Stimulated activated CD4-positive, alpha-beta T cell treated with anti-CD3 and anti-CD28 coated beads, Interleukin-1b, Interleukin-23, amount 100 ng/mL, for 1 hour (primary cell): Measurements from ENCODE around the gene PIP5KL1.
A peak's percentile ranks its signal among the peaks of the same experiment; 100 is the strongest.

ENCODE experiments used
- DNase-seq, 2 donors: peaks; one replicate each; pipeline ENCODE4 v3.0.0-alpha.2; 2020; ENCODE audit warnings: low read depth in 2 of 2

PIP5KL1 gene

GRCh38 chr9:127929625-127929979 lies 975 bp downstream of the PIP5KL1 start:
- DNase-seq: no peak

GRCh38 chr9:127928676-127929624 lies 1.6 kb downstream of the PIP5KL1 start:
- DNase-seq: no peak

- DNase-seq: no peak
These were observed 2.4 kb downstream of the PIP5KL1 start for GRCh38 chr9:127927988-127928675.

GRCh38 chr9:127927201-127927987 lies 3.2 kb downstream of the PIP5KL1 start:
- DNase-seq: peak; percentile 55 to 62

- no peak for DNase-seq
These were observed 3.7 kb downstream of the PIP5KL1 start for GRCh38 chr9:127926906-127927200.

- DNase-seq: no peak
These were observed 4.3 kb downstream of the PIP5KL1 start for GRCh38 chr9:127925959-127926905.

- no peak for DNase-seq
These were observed 5.7 kb downstream of the PIP5KL1 start for GRCh38 chr9:127924736-127925444.

- DNase-seq: no peak
These were observed 6.8 kb downstream of the PIP5KL1 start for GRCh38 chr9:127923771-127924170.

- no peak for DNase-seq
These were observed 7.5 kb downstream of the PIP5KL1 start for GRCh38 chr9:127923046-127923445.

- DNase-seq: peak in 1 of 2 donors; percentile 66
These were observed 8.9 kb downstream of the PIP5KL1 start for GRCh38 chr9:127921557-127922120.

GRCh38 chr9:127920794-127921193 lies 9.8 kb downstream of the PIP5KL1 start:
- no peak for DNase-seq

GRCh38 chr9:127919253-127919815 lies 11.2 kb downstream of the PIP5KL1 start:
- no peak for DNase-seq

GRCh38 chr9:127918183-127919107 lies 12.1 kb downstream of the PIP5KL1 start:
- DNase-seq: no peak

- no peak for DNase-seq
These were observed 13.0 kb downstream of the PIP5KL1 start for GRCh38 chr9:127917603-127918002.

- DNase-seq: peak; percentile 92 to 99
These were observed 13.6 kb downstream of the PIP5KL1 start, which contains the start of gene ST6GALNAC4 for GRCh38 chr9:127916720-127917581. Gene ST6GALNAC4, minus strand, starts transcription at chr9:127917041. Its CDS starts 622 bp downstream, at chr9:127916419.

GRCh38 chr9:127915801-127916719 lies 14.5 kb downstream of the PIP5KL1 start:
- DNase-seq: no peak

- DNase-seq: no peak
These were observed 15.2 kb downstream of the PIP5KL1 start for GRCh38 chr9:127915325-127915752.
